ENCODE measurements around the gene FAIM. TPM values are rescaled to one million over a fixed set of nuclear protein-coding genes. Genes with fewer than 3 reads are reported as not detected.

Gene FAIM
- total RNA-seq, 1 experiment from 2014 or later = 6.4 TPM

DNA sequence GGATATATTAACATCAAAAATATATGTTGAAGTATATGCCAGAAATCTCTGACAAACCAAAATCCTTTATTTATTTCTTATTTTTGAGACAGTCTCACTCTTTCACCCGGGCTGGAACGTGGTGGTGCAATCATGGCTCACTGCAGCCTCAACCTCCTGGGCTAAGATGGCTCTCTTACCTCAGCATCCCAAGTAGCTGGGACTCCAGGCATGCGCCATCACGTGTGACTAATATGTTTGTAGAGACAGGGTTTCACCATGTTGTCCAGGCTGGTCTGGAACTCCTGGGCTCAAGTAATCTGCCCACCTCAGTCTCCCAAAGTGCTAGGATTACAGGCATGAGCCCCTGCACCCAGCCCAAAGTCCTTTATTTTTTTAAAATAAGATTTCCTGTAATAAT is 11.9 kb downstream of the FAIM start (continued):
- TF ChIP-seq ZNF423 (CRISPR knock-in tag; IDR thresholded peaks at IDR 0.05) (no peak), PRRX2 (CRISPR knock-in tag; IDR thresholded peaks at IDR 0.05) (no peak), SOX15 (CRISPR knock-in tag; IDR thresholded peaks at IDR 0.05) (no peak), CREM (CRISPR knock-in tag; IDR thresholded peaks at IDR 0.05) (no peak), NFATC4 (CRISPR knock-in tag; IDR thresholded peaks at IDR 0.05) (no peak), GRHL2 (CRISPR knock-in tag; IDR thresholded peaks at IDR 0.05; ENCODE audit: insufficient replicate concordance, severe bottlenecking) (no peak), JUN (CRISPR knock-in tag; IDR thresholded peaks at IDR 0.05) (no peak)
- TF ChIP-seq, protein P1, sequence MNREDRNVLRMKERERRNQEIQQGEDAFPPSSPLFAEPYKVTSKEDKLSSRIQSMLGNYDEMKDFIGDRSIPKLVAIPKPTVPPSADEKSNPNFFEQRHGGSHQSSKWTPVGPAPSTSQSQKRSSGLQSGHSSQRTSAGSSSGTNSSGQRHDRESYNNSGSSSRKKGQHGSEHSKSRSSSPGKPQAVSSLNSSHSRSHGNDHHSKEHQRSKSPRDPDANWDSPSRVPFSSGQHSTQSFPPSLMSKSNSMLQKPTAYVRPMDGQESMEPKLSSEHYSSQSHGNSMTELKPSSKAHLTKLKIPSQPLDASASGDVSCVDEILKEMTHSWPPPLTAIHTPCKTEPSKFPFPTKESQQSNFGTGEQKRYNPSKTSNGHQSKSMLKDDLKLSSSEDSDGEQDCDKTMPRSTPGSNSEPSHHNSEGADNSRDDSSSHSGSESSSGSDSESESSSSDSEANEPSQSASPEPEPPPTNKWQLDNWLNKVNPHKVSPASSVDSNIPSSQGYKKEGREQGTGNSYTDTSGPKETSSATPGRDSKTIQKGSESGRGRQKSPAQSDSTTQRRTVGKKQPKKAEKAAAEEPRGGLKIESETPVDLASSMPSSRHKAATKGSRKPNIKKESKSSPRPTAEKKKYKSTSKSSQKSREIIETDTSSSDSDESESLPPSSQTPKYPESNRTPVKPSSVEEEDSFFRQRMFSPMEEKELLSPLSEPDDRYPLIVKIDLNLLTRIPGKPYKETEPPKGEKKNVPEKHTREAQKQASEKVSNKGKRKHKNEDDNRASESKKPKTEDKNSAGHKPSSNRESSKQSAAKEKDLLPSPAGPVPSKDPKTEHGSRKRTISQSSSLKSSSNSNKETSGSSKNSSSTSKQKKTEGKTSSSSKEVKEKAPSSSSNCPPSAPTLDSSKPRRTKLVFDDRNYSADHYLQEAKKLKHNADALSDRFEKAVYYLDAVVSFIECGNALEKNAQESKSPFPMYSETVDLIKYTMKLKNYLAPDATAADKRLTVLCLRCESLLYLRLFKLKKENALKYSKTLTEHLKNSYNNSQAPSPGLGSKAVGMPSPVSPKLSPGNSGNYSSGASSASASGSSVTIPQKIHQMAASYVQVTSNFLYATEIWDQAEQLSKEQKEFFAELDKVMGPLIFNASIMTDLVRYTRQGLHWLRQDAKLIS (CRISPR knock-in tag; IDR thresholded peaks at IDR 0.05; ENCODE audit: borderline replicate concordance) = no peak
- TF ChIP-seq, protein P2, sequence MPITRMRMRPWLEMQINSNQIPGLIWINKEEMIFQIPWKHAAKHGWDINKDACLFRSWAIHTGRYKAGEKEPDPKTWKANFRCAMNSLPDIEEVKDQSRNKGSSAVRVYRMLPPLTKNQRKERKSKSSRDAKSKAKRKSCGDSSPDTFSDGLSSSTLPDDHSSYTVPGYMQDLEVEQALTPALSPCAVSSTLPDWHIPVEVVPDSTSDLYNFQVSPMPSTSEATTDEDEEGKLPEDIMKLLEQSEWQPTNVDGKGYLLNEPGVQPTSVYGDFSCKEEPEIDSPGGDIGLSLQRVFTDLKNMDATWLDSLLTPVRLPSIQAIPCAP (CRISPR knock-in tag; IDR thresholded peaks at IDR 0.05) = no peak
- TF ChIP-seq, protein P3, sequence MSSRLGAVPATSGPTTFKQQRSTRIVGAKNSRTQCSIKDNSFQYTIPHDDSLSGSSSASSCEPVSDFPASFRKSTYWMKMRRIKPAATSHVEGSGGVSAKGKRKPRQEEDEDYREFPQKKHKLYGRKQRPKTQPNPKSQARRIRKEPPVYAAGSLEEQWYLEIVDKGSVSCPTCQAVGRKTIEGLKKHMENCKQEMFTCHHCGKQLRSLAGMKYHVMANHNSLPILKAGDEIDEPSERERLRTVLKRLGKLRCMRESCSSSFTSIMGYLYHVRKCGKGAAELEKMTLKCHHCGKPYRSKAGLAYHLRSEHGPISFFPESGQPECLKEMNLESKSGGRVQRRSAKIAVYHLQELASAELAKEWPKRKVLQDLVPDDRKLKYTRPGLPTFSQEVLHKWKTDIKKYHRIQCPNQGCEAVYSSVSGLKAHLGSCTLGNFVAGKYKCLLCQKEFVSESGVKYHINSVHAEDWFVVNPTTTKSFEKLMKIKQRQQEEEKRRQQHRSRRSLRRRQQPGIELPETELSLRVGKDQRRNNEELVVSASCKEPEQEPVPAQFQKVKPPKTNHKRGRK (CRISPR knock-in tag; IDR thresholded peaks at IDR 0.05; ENCODE audit: borderline replicate concordance) = no peak

DNA sequence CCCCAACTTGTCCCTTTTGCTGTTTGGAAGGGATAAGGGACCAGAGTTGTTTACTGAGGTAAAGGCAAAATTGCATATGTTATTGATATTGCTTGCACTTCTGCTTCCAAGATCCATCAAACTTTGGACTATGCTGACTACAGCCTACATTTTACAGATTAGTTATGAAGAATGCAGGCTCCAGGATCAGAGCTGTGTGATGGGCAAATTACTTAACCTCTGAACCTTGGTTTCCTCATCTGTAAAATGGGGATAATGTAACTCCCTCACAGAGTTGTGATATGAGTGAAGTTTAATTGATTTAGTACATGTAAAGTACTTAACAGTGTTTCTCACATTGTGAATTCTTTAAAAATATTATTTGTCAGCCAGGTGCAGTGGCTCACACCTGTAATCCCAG is 15.9 kb downstream of the FAIM start:
- CTCF ChIA-PET = interaction anchor here (1.1 to 2.1 kb wide), 2 partner anchors 30 to 145 kb away, joined by 3 to 5 read pairs; partner anchors contain the start of gene CEP70
- Mint-ChIP-seq H3K4me1 (no peaks in the 10 kb centered on the region), H3K4me3 (no peak overlapping the region), H3K9me3 (no peaks in the 10 kb centered on the region), H3K27me3 (ENCODE audit: low read depth) (no peaks in the 10 kb centered on the region; the same call in 1 of the 2 replicates), H3K36me3 (no peaks in the 10 kb centered on the region), H3K27ac (no peak overlapping the region)
- no peak for DNase-seq (ENCODE audit: low spot score)
- no peak for ATAC-seq
- TF ChIP-seq ZNF138 (CRISPR knock-in tag; conservative IDR thresholded peaks at IDR 0.05) = no peak
- TF ChIP-seq CREB1 (CRISPR knock-in tag; IDR thresholded peaks at IDR 0.05) = no peak
- TF ChIP-seq, protein P2 (CRISPR knock-in tag; IDR thresholded peaks at IDR 0.05) = no peak
- TF ChIP-seq ZNF219 (CRISPR knock-in tag; IDR thresholded peaks at IDR 0.05; ENCODE audit: borderline replicate concordance) = no peak
- TF ChIP-seq ZNF423 (CRISPR knock-in tag; IDR thresholded peaks at IDR 0.05) = no peak
- TF ChIP-seq JAZF1 (CRISPR knock-in tag; IDR thresholded peaks at IDR 0.05) = no peak
- no peak for TF ChIP-seq FOXP1 (CRISPR knock-in tag; IDR thresholded peaks at IDR 0.05; ENCODE audit: borderline replicate concordance)
- TF ChIP-seq SP1 (CRISPR knock-in tag; conservative IDR thresholded peaks at IDR 0.05) = no peak
- TF ChIP-seq NFATC4 (CRISPR knock-in tag; IDR thresholded peaks at IDR 0.05) = no peak
- TF ChIP-seq, protein P4, sequence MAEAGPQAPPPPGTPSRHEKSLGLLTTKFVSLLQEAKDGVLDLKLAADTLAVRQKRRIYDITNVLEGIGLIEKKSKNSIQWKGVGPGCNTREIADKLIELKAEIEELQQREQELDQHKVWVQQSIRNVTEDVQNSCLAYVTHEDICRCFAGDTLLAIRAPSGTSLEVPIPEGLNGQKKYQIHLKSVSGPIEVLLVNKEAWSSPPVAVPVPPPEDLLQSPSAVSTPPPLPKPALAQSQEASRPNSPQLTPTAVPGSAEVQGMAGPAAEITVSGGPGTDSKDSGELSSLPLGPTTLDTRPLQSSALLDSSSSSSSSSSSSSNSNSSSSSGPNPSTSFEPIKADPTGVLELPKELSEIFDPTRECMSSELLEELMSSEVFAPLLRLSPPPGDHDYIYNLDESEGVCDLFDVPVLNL (CRISPR knock-in tag; IDR thresholded peaks at IDR 0.05; ENCODE audit: borderline replicate concordance, low read depth) = no peak
- TF ChIP-seq CREM (CRISPR knock-in tag; IDR thresholded peaks at IDR 0.05) = no peak
- TF ChIP-seq ZNF263 (CRISPR knock-in tag; IDR thresholded peaks at IDR 0.05; ENCODE audit: low read depth) = no peak
- no peak for TF ChIP-seq ZBTB21 (CRISPR knock-in tag; IDR thresholded peaks at IDR 0.05; ENCODE audit: borderline replicate concordance)
- POLR2A ChIA-PET = no interaction called here

Data from WTC11 (cell line).